Esophagus squamous epithelium (tissue), 5 donors: Measurements from ENCODE around the gene DESI1. TPM values are rescaled to one million over a fixed set of nuclear protein-coding genes. Genes with fewer than 3 reads are reported as not detected.
A peak's percentile ranks its signal among the peaks of the same experiment; 100 is the strongest.
"Not testable (repeated sequence)": the region's sequence is repeated elsewhere in the genome, so short reads cannot be mapped to it uniquely, and the experiment has no call there.

Source experiments
- DNase-seq: peaks from one replicate; lab custom pipeline; 2025; lab: John Stamatoyannopoulos, UW
- H3K27ac ChIP-seq, 4 donors: fragments of 200-600 bp; sonication (generic); one replicate each; pipeline ENCODE4 v1.5.1; 2016 to 2019; ENCODE audit warnings: mild to moderate bottlenecking in 1 of 4
- H3K27me3 ChIP-seq, 4 donors: fragments of 200-600 bp; sonication (generic); 1 replicate in 3 of 4; 2 replicates in 1 of 4; pipeline versions ENCODE4 v1.5.1 to v1.6.0; 2017 to 2021; ENCODE audit warnings: antibody characterized with exemption in 1 of 4
- H3K36me3 ChIP-seq, 3 donors: fragments of 200-600 bp; sonication (generic); one replicate each; pipeline ENCODE4 v1.5.1; 2016 to 2019
- H3K4me1 ChIP-seq, 3 donors: fragments of 200-600 bp; sonication (generic); one replicate each; pipeline ENCODE4 v1.5.1; 2017 to 2019
- H3K4me3 ChIP-seq, 4 donors: fragments of 200-600 bp; sonication (generic); 1 replicate in 3 of 4; 2 replicates in 1 of 4; pipeline ENCODE4 v1.5.1; 2016 to 2019; ENCODE audit warnings: mild to moderate bottlenecking in 2 of 4, moderate library complexity in 1 of 4
- H3K9me3 ChIP-seq, 3 donors: fragments of 200-600 bp; sonication (generic); one replicate each; pipeline ENCODE4 v1.5.1; 2016 to 2019
- POLR2A ChIP-seq, 4 donors: fragments of 450-650 bp; IDR thresholded peaks; one replicate each; pipeline ENCODE4 v1.6.1; 2017; ENCODE audit warnings: antibody characterized with exemption in 4 of 4, mild to moderate bottlenecking in 4 of 4, moderate library complexity in 3 of 4
- WGBS, 2 donors: methylation state at CpG; one replicate each; pipeline ENCODE4 v1.1.5; 2018; 5-methylcytosine and 5-hydroxymethylcytosine counted together
- intact Hi-C: fragments of 100-400 bp; cut with DNase I; formaldehyde crosslinking; loops from one replicate; pipeline ENCODE4 v1.15.0; 2022
- total RNA-seq, 4 donors: library from RNA; depleted of rRNA; stranded (reverse); fragments of >200 nt; gene quantifications; one replicate each; pipeline ENCODE4 v1.1.0, GENCODE V29; 2016
- TF ChIP-seq, protein P1 (sequence below), 6 experiments: fragments of 450-650 bp in 4 of 6; fragments of 200-600 bp in 2 of 6; sonication (generic) in 2 of 6; IDR thresholded peaks; one replicate each; pipeline ENCODE4 v1.5.1; 2016 to 2019; ENCODE audit warnings: antibody characterized with exemption in 6 of 6, mild to moderate bottlenecking in 4 of 6, moderate library complexity in 4 of 6
- donor health status: DM: yes; HTN: yes; CAD: no.

DESI1 gene
- total RNA-seq, 4 donors from 2014 or later: 22.1 to 34.9 (median 28.4) TPM

DNA sequence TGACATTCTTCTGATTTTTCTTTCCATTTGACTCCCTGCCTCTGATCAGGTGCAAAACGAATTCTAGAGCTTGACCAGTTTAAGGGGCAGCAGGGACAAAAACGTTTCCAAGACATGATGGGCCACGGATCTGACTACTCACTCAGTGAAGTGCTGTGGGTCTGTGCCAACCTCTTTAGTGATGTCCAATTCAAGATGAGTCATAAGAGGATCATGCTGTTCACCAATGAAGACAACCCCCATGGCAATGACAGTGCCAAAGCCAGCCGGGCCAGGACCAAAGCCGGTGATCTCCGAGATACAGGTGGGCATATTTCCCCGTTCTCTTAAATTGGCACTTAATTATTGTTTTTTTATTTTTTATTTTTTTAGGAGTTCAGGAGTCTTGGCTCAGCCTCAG lies 15.6 kb upstream of the DESI1 start:
- intact Hi-C loops: no loop called here
- Histone ChIP-seq H3K36me3 (peaks cover 17 to 99% (median 44%) of the 10 kb centered on the region in 3 donors), H3K4me1 (peaks cover 0 to 5% (median 3%) of the 10 kb centered on the region in 3 donors), H3K9me3 (no peaks in the 10 kb centered on the region), H3K4me3 (no peak overlapping the region), H3K27ac (peak overlapping the region in 1 of 4 donors; percentile 25), H3K27me3 (no peaks in the 10 kb centered on the region)
- no peak for DNase-seq
- TF ChIP-seq, protein P1, sequence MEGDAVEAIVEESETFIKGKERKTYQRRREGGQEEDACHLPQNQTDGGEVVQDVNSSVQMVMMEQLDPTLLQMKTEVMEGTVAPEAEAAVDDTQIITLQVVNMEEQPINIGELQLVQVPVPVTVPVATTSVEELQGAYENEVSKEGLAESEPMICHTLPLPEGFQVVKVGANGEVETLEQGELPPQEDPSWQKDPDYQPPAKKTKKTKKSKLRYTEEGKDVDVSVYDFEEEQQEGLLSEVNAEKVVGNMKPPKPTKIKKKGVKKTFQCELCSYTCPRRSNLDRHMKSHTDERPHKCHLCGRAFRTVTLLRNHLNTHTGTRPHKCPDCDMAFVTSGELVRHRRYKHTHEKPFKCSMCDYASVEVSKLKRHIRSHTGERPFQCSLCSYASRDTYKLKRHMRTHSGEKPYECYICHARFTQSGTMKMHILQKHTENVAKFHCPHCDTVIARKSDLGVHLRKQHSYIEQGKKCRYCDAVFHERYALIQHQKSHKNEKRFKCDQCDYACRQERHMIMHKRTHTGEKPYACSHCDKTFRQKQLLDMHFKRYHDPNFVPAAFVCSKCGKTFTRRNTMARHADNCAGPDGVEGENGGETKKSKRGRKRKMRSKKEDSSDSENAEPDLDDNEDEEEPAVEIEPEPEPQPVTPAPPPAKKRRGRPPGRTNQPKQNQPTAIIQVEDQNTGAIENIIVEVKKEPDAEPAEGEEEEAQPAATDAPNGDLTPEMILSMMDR (IDR thresholded peaks at IDR 0.05): no peak
- no peak for TF ChIP-seq POLR2A (IDR thresholded peaks at IDR 0.05)
- WGBS, 2 donors: 32 to 36% methylated on average over 7 of the region's 7 CpGs

DNA sequence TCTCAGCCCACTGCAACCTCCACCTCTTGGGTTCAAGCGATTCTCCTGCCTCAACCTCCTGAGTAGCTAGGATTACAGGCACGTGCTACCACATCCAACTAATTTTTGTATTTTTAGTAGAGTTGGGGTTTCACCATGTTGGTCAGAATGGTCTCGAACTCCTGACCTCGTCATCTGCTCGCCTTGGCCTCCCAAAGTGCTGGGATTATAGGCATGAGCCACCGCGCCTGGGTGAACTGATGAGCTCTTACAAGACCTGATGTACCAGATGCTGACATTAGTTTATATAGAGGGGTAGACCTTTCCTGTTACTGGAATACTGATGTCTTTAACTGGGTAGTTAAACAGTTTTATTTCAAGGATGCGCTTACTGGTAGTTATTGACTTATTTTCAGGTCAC lies 13.8 kb upstream of the DESI1 start:
- DNase-seq, H3K9me3 ChIP-seq, H3K4me1 ChIP-seq, intact Hi-C loops, H3K27ac ChIP-seq, H3K4me3 ChIP-seq, H3K27me3 ChIP-seq: not testable (repeated sequence)
- 90 to 94% methylated on average over 8 of the region's 8 CpGs for WGBS, 2 donors
- peaks cover 14 to 98% (median 45%) of the 10 kb centered on the region in 3 donors for H3K36me3 ChIP-seq

DNA sequence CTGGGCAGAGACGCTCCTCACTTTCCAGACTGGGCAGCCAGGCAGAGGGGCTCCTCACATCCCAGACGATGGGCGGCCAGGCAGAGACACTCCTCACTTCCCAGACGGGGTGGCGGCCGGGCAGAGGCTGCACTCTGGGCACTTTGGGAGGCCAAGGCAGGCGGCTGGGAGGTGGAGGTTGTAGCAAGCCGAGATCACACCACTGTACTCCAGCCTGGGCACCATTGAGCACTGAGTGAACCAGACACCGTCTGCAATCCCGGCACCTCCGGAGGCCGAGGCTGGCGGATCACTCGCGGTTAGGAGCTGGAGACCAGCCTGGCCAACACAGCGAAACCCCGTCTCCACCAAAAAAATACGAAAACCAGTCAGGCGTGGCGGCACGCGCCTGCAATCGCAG lies 10.8 kb upstream of the DESI1 start:
- H3K4me1 ChIP-seq, intact Hi-C loops, H3K4me3 ChIP-seq, H3K27ac ChIP-seq, H3K9me3 ChIP-seq, DNase-seq, H3K27me3 ChIP-seq: not testable (repeated sequence)
- H3K36me3 ChIP-seq: peaks cover 11 to 98% (median 37%) of the 10 kb centered on the region in 3 donors
- WGBS, 2 donors: 97% methylated on average over 9 of the region's 23 CpGs; no CpG with 5 or more reads in 1 of the 2 donors

DNA sequence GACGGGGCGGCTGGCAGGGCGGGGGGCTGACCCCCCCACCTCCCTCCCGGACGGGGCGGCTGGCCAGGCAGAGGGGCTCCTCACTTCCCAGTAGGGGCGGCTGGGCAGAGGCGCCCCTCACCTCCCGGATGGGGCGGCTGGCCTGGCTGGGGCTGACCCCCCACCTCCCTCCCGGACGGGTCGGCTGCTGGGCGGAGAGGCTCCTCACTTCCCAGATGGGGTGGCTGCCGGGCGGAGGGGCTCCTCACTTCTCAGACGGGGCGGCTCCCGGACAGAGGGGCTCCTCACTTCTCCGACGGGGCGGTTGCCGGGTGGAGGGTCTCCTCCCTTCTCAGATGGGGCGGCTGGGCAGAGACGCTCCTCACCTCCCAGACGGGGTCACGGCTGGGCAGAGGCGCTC lies 10.3 kb upstream of the DESI1 start:
- DNase-seq: not testable (repeated sequence)

DNA sequence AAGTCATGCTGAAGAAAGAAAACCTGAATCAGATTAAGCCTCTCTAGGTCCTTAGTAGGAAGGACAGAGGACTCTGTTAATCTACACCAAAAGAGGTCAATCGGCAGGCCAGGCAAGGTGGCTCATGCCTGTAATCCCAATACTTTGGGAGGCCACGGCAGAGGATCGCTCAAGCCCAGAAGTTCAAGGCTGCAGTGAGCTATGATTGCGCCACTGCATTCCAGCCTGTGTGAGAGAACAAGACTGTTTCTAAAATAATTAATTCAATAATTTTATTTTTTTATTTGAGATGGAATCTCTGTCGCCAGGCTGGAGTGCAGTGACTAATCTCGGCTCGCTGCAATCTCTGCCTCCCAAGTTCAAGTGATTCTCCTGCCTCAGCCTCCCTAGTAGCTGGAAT lies 4.7 kb upstream of the DESI1 start:
- 93 to 97% methylated on average over 7 of the region's 7 CpGs for WGBS, 2 donors
- no peak overlapping the region for H3K27ac ChIP-seq
- no peaks in the 10 kb centered on the region for H3K9me3 ChIP-seq
- H3K4me1 ChIP-seq: peaks cover 3 to 35% (median 10%) of the 10 kb centered on the region in 3 donors
- no peak overlapping the region for H3K4me3 ChIP-seq
- intact Hi-C loops: no loop called here
- H3K27me3 ChIP-seq: no peaks in the 10 kb centered on the region
- peaks cover 8 to 83% (median 34%) of the 10 kb centered on the region in 3 donors for H3K36me3 ChIP-seq
- DNase-seq: no peak
- TF ChIP-seq, protein P1 (IDR thresholded peaks at IDR 0.05): no peak
- TF ChIP-seq POLR2A (IDR thresholded peaks at IDR 0.05): no peak

More for the DNA sequence above, 10.3 kb upstream of the DESI1 start:
- H3K4me3 ChIP-seq, intact Hi-C loops, H3K9me3 ChIP-seq, H3K4me1 ChIP-seq, H3K27me3 ChIP-seq, H3K27ac ChIP-seq: not testable (repeated sequence)
- no CpG with 5 or more reads among the region's 28 CpGs for WGBS, 2 donors
- peaks cover 16 to 98% (median 33%) of the 10 kb centered on the region in 3 donors for H3K36me3 ChIP-seq

DNA sequence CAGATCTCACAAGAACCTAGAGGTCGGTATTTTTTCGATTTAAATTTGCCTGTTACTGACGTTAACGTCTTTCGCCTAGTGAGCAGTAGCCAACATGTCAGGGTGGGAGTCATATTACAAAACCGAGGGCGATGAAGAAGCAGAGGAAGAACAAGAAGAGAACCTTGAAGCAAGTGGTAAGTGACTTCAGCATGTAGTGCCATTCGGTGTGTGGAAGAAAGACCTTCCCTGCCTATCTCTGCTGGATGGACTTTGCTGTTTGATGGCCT lies 1.0 kb upstream of the DESI1 start:
- Histone ChIP-seq H3K9me3 (no peaks in the 10 kb centered on the region), H3K4me3 (peak overlapping the region; percentile 73 to 98 (median 95)), H3K27ac (peak overlapping the region; percentile 97 to 99 (median 98)), H3K36me3 (peaks cover 8 to 46% (median 15%) of the 10 kb centered on the region in 3 donors), H3K4me1 (peaks cover 12 to 70% (median 23%) of the 10 kb centered on the region in 3 donors), H3K27me3 (no peaks in the 10 kb centered on the region)
- TF ChIP-seq, protein P1 (IDR thresholded peaks at IDR 0.05): no peak
- no peak for TF ChIP-seq POLR2A (IDR thresholded peaks at IDR 0.05)
- intact Hi-C loops: no loop called here
- no peak for DNase-seq
- WGBS, 2 donors: 1 to 4% methylated on average over 8 of the region's 8 CpGs
